OCI-LY1 (cell line): ENCODE measurements around the gene ZFYVE21.

Experiments used
- EZH2 ChIP-seq: fragments of 200-600 bp; sonication (generic), shearing (Covaris generic); IDR thresholded peaks from 2 replicates; pipeline ENCODE4 v1.8.0; 2017; ENCODE audit warnings: borderline replicate concordance, mixed run types, mild to moderate bottlenecking, antibody characterized with exemption, low read length, moderate library complexity, mixed read lengths
- TF ChIP-seq, protein P1 (sequence below): fragments of 200-600 bp; sonication (generic), shearing (Covaris generic); IDR thresholded peaks from 2 replicates; pipeline ENCODE4 v1.5.1; 2017; ENCODE audit warnings: mild to moderate bottlenecking, antibody characterized with exemption, low read length, moderate library complexity, mixed read lengths

DNA sequence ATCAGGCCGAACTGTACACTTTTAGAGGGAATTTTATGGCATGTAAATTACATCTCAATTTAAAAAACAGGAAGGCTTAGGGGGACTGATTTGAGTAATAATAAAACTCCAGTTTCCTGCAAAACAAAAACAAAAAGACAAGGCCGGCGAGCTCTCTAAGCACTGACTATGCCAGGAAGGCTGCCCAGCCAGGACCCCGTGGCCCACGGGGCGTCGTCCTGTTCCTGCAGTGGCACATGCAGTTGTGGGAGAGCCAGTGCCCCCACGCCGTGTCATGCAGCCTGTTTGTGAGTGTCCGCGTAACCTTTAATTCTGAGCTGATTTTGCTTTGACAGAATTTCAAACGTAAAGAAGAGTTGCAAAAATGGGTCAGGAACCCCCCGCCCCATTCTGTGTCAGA, 10.9 kb upstream of the ZFYVE21 start:
- TF ChIP-seq, protein P1, sequence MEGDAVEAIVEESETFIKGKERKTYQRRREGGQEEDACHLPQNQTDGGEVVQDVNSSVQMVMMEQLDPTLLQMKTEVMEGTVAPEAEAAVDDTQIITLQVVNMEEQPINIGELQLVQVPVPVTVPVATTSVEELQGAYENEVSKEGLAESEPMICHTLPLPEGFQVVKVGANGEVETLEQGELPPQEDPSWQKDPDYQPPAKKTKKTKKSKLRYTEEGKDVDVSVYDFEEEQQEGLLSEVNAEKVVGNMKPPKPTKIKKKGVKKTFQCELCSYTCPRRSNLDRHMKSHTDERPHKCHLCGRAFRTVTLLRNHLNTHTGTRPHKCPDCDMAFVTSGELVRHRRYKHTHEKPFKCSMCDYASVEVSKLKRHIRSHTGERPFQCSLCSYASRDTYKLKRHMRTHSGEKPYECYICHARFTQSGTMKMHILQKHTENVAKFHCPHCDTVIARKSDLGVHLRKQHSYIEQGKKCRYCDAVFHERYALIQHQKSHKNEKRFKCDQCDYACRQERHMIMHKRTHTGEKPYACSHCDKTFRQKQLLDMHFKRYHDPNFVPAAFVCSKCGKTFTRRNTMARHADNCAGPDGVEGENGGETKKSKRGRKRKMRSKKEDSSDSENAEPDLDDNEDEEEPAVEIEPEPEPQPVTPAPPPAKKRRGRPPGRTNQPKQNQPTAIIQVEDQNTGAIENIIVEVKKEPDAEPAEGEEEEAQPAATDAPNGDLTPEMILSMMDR, result no peak
- TF ChIP-seq EZH2, result no peak
